ENCODE results near the gene TMEM135. TPM values are rescaled to one million over a fixed set of nuclear protein-coding genes. Genes with fewer than 3 reads are reported as not detected.

Gene TMEM135
- total RNA-seq, 1 donor from 2014 or later, result 22.3 TPM

GRCh38 chr11:87061766-87062165, 24.0 kb downstream of the TMEM135 start:
- Histone ChIP-seq H3K36me3 (no peaks in the 10 kb centered on the region), H3K4me3 (no peak overlapping the region), H3K9me3 (no peaks in the 10 kb centered on the region), H3K27ac (no peak overlapping the region), H3K4me1 (peaks cover 9% of the 10 kb centered on the region), H3K27me3 (ENCODE audit: low read depth) (no peaks in the 10 kb centered on the region)
- no peak for TF ChIP-seq CTCF (IDR thresholded peaks at IDR 0.05)
- DNase-seq (no peak), ATAC-seq (no peak)
- intact Hi-C loops (cut with DNase I), result no loop called here

- no peak overlapping the region for H3K27ac ChIP-seq
- DNase-seq (no peak), ATAC-seq (no peak)
- no peak for TF ChIP-seq CTCF (IDR thresholded peaks at IDR 0.05)
- no peaks in the 10 kb centered on the region for H3K27me3 ChIP-seq (ENCODE audit: low read depth)
- H3K36me3 ChIP-seq, result no peaks in the 10 kb centered on the region
- peaks cover 9% of the 10 kb centered on the region for H3K4me1 ChIP-seq
- H3K4me3 ChIP-seq, result no peak overlapping the region
- intact Hi-C loops (cut with DNase I), result no loop called here
- no peaks in the 10 kb centered on the region for H3K9me3 ChIP-seq
Measured at GRCh38 chr11:87063982-87064381, 26.2 kb downstream of the TMEM135 start.

GRCh38 chr11:87072787-87073186, 35.1 kb downstream of the TMEM135 start:
- Histone ChIP-seq H3K36me3 (peaks cover 48% of the 10 kb centered on the region), H3K4me3 (no peak overlapping the region), H3K27me3 (ENCODE audit: low read depth) (no peaks in the 10 kb centered on the region), H3K27ac (no peak overlapping the region), H3K4me1 (no peaks in the 10 kb centered on the region), H3K9me3 (no peaks in the 10 kb centered on the region)
- no peak for TF ChIP-seq CTCF (IDR thresholded peaks at IDR 0.05)
- no peak for ATAC-seq
- no peak for DNase-seq
- intact Hi-C loops (cut with DNase I), result no loop called here

- intact Hi-C loops (cut with DNase I), result no loop called here
- ATAC-seq, result no peak
- H3K36me3 ChIP-seq, result peaks cover 48% of the 10 kb centered on the region
Measured at GRCh38 chr11:87076260-87076783, 38.6 kb downstream of the TMEM135 start.

GRCh38 chr11:87076874-87077429, 39.2 kb downstream of the TMEM135 start:
- DNase-seq (no peak), ATAC-seq (no peak)
- intact Hi-C loops (cut with DNase I), result no loop called here
- Histone ChIP-seq H3K9me3 (no peaks in the 10 kb centered on the region), H3K4me3 (no peak overlapping the region), H3K27me3 (ENCODE audit: low read depth) (no peaks in the 10 kb centered on the region), H3K36me3 (peaks cover 44% of the 10 kb centered on the region), H3K4me1 (peaks cover 8% of the 10 kb centered on the region), H3K27ac (no peak overlapping the region)
- TF ChIP-seq CTCF (IDR thresholded peaks at IDR 0.05), result no peak

More at GRCh38 chr11:87076260-87076783, 38.6 kb downstream of the TMEM135 start:
- no peaks in the 10 kb centered on the region for H3K9me3 ChIP-seq
- no peaks in the 10 kb centered on the region for H3K27me3 ChIP-seq (ENCODE audit: low read depth)
- no peak for TF ChIP-seq CTCF (IDR thresholded peaks at IDR 0.05)
- DNase-seq, result no peak
- H3K4me1 ChIP-seq, result peaks cover 2% of the 10 kb centered on the region
- H3K4me3 ChIP-seq, result no peak overlapping the region
- no peak overlapping the region for H3K27ac ChIP-seq
